Mesenteric fat pad (tissue), 1 donor: Measurements from ENCODE around the gene RBM14. TPM values are rescaled to one million over a fixed set of nuclear protein-coding genes. Genes with fewer than 3 reads are reported as not detected.
"Not testable (repeated sequence)": the region's sequence is repeated elsewhere in the genome, so short reads cannot be mapped to it uniquely, and the experiment has no call there.

Source experiments
- DNase-seq: peaks from one replicate; pipeline ENCODE4 v3.0.0-alpha.2; 2020; ENCODE audit warnings: low spot score
- total RNA-seq: library from RNA; stranded (reverse); fragmentation: NEBNext Ultra II Directional; extraction: Animal tissue kit (Norgen Biotek cat#: 25700); gene quantifications from one replicate; pipeline ENCODE4 v1.2.1, GENCODE V29; 2021
- donor health status: DM: yes; HTN: yes; CAD: no.

Gene RBM14
- total RNA-seq, 1 donor from 2014 or later: 64.0 TPM

- DNase-seq: no peak
These were observed 15.5 kb downstream of the RBM14 start for GRCh38 chr11:66631883-66632282.

- no peak for DNase-seq
These were observed 16.5 kb downstream of the RBM14 start for GRCh38 chr11:66632952-66633351.

- no peak for DNase-seq
These were observed 20.0 kb downstream of the RBM14 start for GRCh38 chr11:66636411-66636810.

- DNase-seq: no peak
These were observed 21.2 kb downstream of the RBM14 start for GRCh38 chr11:66637557-66638176.

- peak; percentile 95 for DNase-seq
These were observed 22.0 kb downstream of the RBM14 start, which contains the start of gene RBM4 for GRCh38 chr11:66638177-66639065. Gene RBM4, plus strand, starts transcription at chr11:66638703. Its CDS starts 1,009 bp downstream, at chr11:66639712.

- DNase-seq: no peak
These were observed 22.8 kb downstream of the RBM14 start for GRCh38 chr11:66639066-66639813.

GRCh38 chr11:66639814-66640340 is 23.4 kb downstream of the RBM14 start:
- DNase-seq: not testable (repeated sequence)

- DNase-seq: no peak
These were observed 25.4 kb downstream of the RBM14 start for GRCh38 chr11:66641834-66642233.

GRCh38 chr11:66643745-66644437 is 27.5 kb downstream of the RBM14 start:
- DNase-seq: no peak

- DNase-seq: no peak
These were observed 30.4 kb downstream of the RBM14 start for GRCh38 chr11:66646828-66647227.

- DNase-seq: no peak
These were observed 33.5 kb downstream of the RBM14 start for GRCh38 chr11:66649903-66650302.

- DNase-seq: no peak
These were observed 34.6 kb downstream of the RBM14 start for GRCh38 chr11:66651016-66651415.

GRCh38 chr11:66652651-66653050 is 36.2 kb downstream of the RBM14 start:
- DNase-seq: no peak

- no peak for DNase-seq
These were observed 36.7 kb downstream of the RBM14 start for GRCh38 chr11:66653123-66653522.

GRCh38 chr11:66659763-66660162 is 43.3 kb downstream of the RBM14 start:
- no peak for DNase-seq

GRCh38 chr11:66663741-66664296 is 47.4 kb downstream of the RBM14 start:
- DNase-seq: no peak

- DNase-seq: no peak
These were observed 48.9 kb downstream of the RBM14 start for GRCh38 chr11:66665369-66665768.

- DNase-seq: peak; percentile 35
These were observed 54.4 kb downstream of the RBM14 start for GRCh38 chr11:66670816-66671215.

GRCh38 chr11:66674964-66675602 is 58.7 kb downstream of the RBM14 start:
- no peak for DNase-seq

- peak; percentile 43 for DNase-seq
These were observed 60.0 kb downstream of the RBM14 start for GRCh38 chr11:66676282-66676919.
